WTC11 (cell line): ENCODE data around the gene RELCH. TPM values are rescaled to one million over a fixed set of nuclear protein-coding genes. Genes with fewer than 3 reads are reported as not detected.

Source experiments
- ATAC-seq: fragments of 200-7000 bp; cut with Tn5 transposase; 2 replicates; pipeline ENCODE4 v1.10.0; 2021; ENCODE audit warnings: mild to moderate bottlenecking, moderate library complexity
- CTCF ChIA-PET: fragments of 300-600 bp; sonication (Branson Sonifier 250); formaldehyde crosslinking; loops from one replicate; lab custom pipeline; 2021; ENCODE audit warnings: antibody characterized with exemption; lab: Charles Lee
- POLR2A ChIA-PET: fragments of 350-600 bp; sonication (Branson Sonifier 250); formaldehyde crosslinking; loops from one replicate; lab custom pipeline; 2021; ENCODE audit warnings: antibody characterized with exemption; lab: Charles Lee
- DNase-seq: peaks from one replicate; pipeline ENCODE4 v3.0.0; 2021; ENCODE audit warnings: low spot score
- H3K27ac Mint-ChIP-seq: 2 replicates; pipeline ENCODE4 v1.8.0; 2021; ENCODE audit warnings: mixed read lengths
- H3K27me3 Mint-ChIP-seq: 2 replicates; pipeline ENCODE4 v1.8.0; 2021; ENCODE audit warnings: low read depth, mild to moderate bottlenecking, moderate library complexity, mixed read lengths
- H3K36me3 Mint-ChIP-seq: 2 replicates; pipeline ENCODE4 v1.8.0; 2021; ENCODE audit warnings: mixed read lengths
- H3K4me1 Mint-ChIP-seq: 2 replicates; pipeline ENCODE4 v1.8.0; 2022; ENCODE audit warnings: mixed read lengths
- H3K4me3 Mint-ChIP-seq: 2 replicates; pipeline ENCODE4 v1.8.0; 2021; ENCODE audit warnings: mild to moderate bottlenecking, moderate library complexity, mixed read lengths
- H3K9me3 Mint-ChIP-seq: 2 replicates; pipeline ENCODE4 v1.8.0; 2021; ENCODE audit warnings: mixed read lengths
- CREB1 ChIP-seq: sonication (generic); formaldehyde crosslinking; IDR thresholded peaks from 2 replicates; pipeline ENCODE4 v1.8.0; 2023; ENCODE audit warnings: mild to moderate bottlenecking, missing genetic modification reagents
- CREM ChIP-seq: sonication (generic); formaldehyde crosslinking; IDR thresholded peaks from 2 replicates; pipeline ENCODE4 v1.8.1; 2022; ENCODE audit warnings: mild to moderate bottlenecking, missing genetic modification reagents, moderate library complexity
- ESRRA ChIP-seq: sonication (generic); formaldehyde crosslinking; IDR thresholded peaks from 2 replicates; pipeline ENCODE4 v1.8.1; 2022; ENCODE audit warnings: mild to moderate bottlenecking, missing genetic modification reagents, borderline replicate concordance
- FOXP1 ChIP-seq: sonication (generic); formaldehyde crosslinking; IDR thresholded peaks from 2 replicates; pipeline ENCODE4 v1.8.0; 2022; ENCODE audit warnings: missing genetic modification reagents, mild to moderate bottlenecking, moderate library complexity, borderline replicate concordance
- KAT7 ChIP-seq: sonication (generic); formaldehyde crosslinking; IDR thresholded peaks from 2 replicates; pipeline ENCODE4 v1.8.1; 2023; ENCODE audit warnings: missing genetic modification reagents, mild to moderate bottlenecking, borderline replicate concordance
- NR3C1 ChIP-seq: sonication (generic); formaldehyde crosslinking; conservative IDR thresholded peaks from 2 replicates; pipeline ENCODE4 v1.8.1; 2023; ENCODE audit warnings: low read depth, mild to moderate bottlenecking, missing genetic modification reagents
- PRRX2 ChIP-seq: fragments of 250-450 bp; sonication (Bioruptor Pico); IDR thresholded peaks from 2 replicates; pipeline ENCODE4 v1.8.0; 2021; ENCODE audit warnings: mild to moderate bottlenecking
- SOX15 ChIP-seq: fragments of 250-450 bp; sonication (Bioruptor Pico); IDR thresholded peaks from 2 replicates; pipeline ENCODE4 v1.9.0; 2021; ENCODE audit warnings: mild to moderate bottlenecking
- ZBTB21 ChIP-seq: sonication (generic); formaldehyde crosslinking; IDR thresholded peaks from 2 replicates; pipeline ENCODE4 v1.8.1; 2023; ENCODE audit warnings: mild to moderate bottlenecking, missing genetic modification reagents, borderline replicate concordance
- ZNF138 ChIP-seq: sonication (generic); formaldehyde crosslinking; conservative IDR thresholded peaks from 2 replicates; pipeline ENCODE4 v1.8.1; 2022; ENCODE audit warnings: mild to moderate bottlenecking, moderate library complexity, missing genetic modification reagents
- ZNF219 ChIP-seq: sonication (generic); formaldehyde crosslinking; IDR thresholded peaks from 2 replicates; pipeline ENCODE4 v1.8.0; 2023; ENCODE audit warnings: missing genetic modification reagents, mild to moderate bottlenecking, borderline replicate concordance
- ZNF263 ChIP-seq: sonication (generic); formaldehyde crosslinking; IDR thresholded peaks from 2 replicates; pipeline ENCODE4 v1.8.1; 2022; ENCODE audit warnings: low read depth, mild to moderate bottlenecking, moderate library complexity, missing genetic modification reagents
- total RNA-seq: library from RNA; stranded (reverse); gene quantifications from 3 replicates; pipeline ENCODE4 v1.2.3, GENCODE V29; 2021
- TF ChIP-seq, protein P1 (sequence below): sonication (generic); formaldehyde crosslinking; IDR thresholded peaks from 2 replicates; pipeline ENCODE4 v1.8.1; 2023; ENCODE audit warnings: mild to moderate bottlenecking, missing genetic modification reagents, moderate library complexity
- TF ChIP-seq, protein P2 (sequence below): sonication (generic); formaldehyde crosslinking; IDR thresholded peaks from 2 replicates; pipeline ENCODE4 v1.8.0; 2023; ENCODE audit warnings: missing genetic modification reagents, mild to moderate bottlenecking, borderline replicate concordance
- TF ChIP-seq, protein P3 (sequence below): sonication (generic); formaldehyde crosslinking; IDR thresholded peaks from 2 replicates; pipeline ENCODE4 v1.8.0; 2023; ENCODE audit warnings: mild to moderate bottlenecking, missing genetic modification reagents
- TF ChIP-seq, protein P4 (sequence below): sonication (generic); formaldehyde crosslinking; IDR thresholded peaks from 2 replicates; pipeline ENCODE4 v1.8.0; 2023; ENCODE audit warnings: missing genetic modification reagents
- TF ChIP-seq, protein P5 (sequence below): sonication (generic); formaldehyde crosslinking; IDR thresholded peaks from 2 replicates; pipeline ENCODE4 v1.8.1; 2023; ENCODE audit warnings: mild to moderate bottlenecking, moderate library complexity, missing genetic modification reagents

Gene RELCH
- total RNA-seq, 1 experiment from 2014 or later = 30.2 TPM

DNA sequence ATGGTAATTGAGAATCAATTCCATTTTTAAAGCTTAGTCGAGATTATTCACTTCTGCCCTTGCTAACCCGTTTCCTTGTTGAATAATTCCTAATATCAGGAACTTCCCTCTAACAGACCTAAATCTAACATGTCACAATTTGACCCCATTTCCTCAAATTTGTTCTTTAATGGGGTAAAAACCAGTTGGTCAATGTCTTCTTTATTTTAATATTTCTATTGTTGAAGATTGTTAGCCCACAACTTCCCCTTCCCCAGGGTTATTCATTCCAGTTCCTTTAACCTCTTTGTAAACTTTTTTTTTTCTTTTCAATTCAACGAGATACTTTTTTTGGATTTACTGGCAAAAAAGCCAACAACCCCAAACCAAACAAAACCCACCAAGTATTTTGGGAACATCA is 145.4 kb downstream of the RELCH start:
- H3K27me3 Mint-ChIP-seq = peaks cover 10% of the 10 kb centered on the region

DNA sequence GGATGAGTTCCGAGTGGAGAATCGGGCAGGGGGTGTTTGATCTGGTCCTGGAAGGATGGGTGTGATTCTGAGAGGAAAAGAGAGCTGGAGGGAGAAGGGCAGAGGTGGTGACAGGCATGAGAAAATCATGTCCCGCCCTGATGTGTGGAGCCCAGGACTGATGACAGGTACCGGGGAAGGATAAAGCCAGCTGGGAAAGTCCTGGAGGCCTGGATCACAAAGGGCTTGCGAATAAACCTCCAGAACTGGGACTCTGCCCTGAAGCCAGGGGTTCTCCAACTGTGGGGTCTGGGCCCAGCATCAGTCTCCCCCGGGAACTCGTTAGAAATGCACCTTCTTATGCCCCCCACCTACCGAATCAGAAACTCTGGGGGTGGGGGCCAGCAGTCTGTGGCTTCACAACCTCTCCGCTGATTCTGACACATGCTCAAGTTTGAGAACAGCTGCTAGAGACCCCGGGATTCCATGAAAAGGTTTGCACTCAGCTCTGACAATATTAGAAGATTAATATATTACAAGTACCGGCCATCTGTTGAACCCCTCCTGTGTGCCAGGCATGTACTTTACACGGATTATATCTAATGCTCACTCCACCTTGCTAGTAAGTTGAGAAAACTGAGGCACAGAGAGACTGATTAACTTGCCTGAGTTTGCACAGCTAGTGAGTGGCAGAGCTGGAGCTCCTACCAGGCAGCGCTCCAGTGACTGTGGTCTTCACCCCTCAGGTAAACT is 146.1 kb downstream of the RELCH start:
- CTCF ChIA-PET = interaction anchor here (2.2 kb wide), 1 partner anchor 9 kb away, joined by 7 read pairs; the partner anchor contains the start of gene TNFRSF11A
- ATAC-seq (no peak), DNase-seq (no peak)
- H3K4me1 Mint-ChIP-seq = peaks cover 35% of the 10 kb centered on the region
- no peak overlapping the region for H3K27ac Mint-ChIP-seq
- H3K9me3 Mint-ChIP-seq = no peaks in the 10 kb centered on the region
- H3K4me3 Mint-ChIP-seq = no peak overlapping the region
- peaks cover 3% of the 10 kb centered on the region for H3K27me3 Mint-ChIP-seq
- POLR2A ChIA-PET = interaction anchor here (0.7 kb wide), 1 partner anchor 13 kb away, joined by 3 read pairs; no protein-coding TSS in a partner anchor
- no peaks in the 10 kb centered on the region for H3K36me3 Mint-ChIP-seq
- TF ChIP-seq ZBTB21 (CRISPR knock-in tag) (no peak), KAT7 (CRISPR knock-in tag) (no peak), CREM (CRISPR knock-in tag) (no peak), ZNF138 (CRISPR knock-in tag) (no peak), ZNF219 (CRISPR knock-in tag) (no peak), ESRRA (CRISPR knock-in tag) (no peak), FOXP1 (CRISPR knock-in tag) (no peak)
- TF ChIP-seq, protein P1, sequence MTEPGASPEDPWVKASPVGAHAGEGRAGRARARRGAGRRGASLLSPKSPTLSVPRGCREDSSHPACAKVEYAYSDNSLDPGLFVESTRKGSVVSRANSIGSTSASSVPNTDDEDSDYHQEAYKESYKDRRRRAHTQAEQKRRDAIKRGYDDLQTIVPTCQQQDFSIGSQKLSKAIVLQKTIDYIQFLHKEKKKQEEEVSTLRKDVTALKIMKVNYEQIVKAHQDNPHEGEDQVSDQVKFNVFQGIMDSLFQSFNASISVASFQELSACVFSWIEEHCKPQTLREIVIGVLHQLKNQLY = no peak
- TF ChIP-seq, protein P2, sequence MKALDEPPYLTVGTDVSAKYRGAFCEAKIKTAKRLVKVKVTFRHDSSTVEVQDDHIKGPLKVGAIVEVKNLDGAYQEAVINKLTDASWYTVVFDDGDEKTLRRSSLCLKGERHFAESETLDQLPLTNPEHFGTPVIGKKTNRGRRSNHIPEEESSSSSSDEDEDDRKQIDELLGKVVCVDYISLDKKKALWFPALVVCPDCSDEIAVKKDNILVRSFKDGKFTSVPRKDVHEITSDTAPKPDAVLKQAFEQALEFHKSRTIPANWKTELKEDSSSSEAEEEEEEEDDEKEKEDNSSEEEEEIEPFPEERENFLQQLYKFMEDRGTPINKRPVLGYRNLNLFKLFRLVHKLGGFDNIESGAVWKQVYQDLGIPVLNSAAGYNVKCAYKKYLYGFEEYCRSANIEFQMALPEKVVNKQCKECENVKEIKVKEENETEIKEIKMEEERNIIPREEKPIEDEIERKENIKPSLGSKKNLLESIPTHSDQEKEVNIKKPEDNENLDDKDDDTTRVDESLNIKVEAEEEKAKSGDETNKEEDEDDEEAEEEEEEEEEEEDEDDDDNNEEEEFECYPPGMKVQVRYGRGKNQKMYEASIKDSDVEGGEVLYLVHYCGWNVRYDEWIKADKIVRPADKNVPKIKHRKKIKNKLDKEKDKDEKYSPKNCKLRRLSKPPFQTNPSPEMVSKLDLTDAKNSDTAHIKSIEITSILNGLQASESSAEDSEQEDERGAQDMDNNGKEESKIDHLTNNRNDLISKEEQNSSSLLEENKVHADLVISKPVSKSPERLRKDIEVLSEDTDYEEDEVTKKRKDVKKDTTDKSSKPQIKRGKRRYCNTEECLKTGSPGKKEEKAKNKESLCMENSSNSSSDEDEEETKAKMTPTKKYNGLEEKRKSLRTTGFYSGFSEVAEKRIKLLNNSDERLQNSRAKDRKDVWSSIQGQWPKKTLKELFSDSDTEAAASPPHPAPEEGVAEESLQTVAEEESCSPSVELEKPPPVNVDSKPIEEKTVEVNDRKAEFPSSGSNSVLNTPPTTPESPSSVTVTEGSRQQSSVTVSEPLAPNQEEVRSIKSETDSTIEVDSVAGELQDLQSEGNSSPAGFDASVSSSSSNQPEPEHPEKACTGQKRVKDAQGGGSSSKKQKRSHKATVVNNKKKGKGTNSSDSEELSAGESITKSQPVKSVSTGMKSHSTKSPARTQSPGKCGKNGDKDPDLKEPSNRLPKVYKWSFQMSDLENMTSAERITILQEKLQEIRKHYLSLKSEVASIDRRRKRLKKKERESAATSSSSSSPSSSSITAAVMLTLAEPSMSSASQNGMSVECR = no peak
- TF ChIP-seq, protein P3, sequence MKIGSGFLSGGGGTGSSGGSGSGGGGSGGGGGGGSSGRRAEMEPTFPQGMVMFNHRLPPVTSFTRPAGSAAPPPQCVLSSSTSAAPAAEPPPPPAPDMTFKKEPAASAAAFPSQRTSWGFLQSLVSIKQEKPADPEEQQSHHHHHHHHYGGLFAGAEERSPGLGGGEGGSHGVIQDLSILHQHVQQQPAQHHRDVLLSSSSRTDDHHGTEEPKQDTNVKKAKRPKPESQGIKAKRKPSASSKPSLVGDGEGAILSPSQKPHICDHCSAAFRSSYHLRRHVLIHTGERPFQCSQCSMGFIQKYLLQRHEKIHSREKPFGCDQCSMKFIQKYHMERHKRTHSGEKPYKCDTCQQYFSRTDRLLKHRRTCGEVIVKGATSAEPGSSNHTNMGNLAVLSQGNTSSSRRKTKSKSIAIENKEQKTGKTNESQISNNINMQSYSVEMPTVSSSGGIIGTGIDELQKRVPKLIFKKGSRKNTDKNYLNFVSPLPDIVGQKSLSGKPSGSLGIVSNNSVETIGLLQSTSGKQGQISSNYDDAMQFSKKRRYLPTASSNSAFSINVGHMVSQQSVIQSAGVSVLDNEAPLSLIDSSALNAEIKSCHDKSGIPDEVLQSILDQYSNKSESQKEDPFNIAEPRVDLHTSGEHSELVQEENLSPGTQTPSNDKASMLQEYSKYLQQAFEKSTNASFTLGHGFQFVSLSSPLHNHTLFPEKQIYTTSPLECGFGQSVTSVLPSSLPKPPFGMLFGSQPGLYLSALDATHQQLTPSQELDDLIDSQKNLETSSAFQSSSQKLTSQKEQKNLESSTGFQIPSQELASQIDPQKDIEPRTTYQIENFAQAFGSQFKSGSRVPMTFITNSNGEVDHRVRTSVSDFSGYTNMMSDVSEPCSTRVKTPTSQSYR (CRISPR knock-in tag) = no peak
- TF ChIP-seq, protein P4, sequence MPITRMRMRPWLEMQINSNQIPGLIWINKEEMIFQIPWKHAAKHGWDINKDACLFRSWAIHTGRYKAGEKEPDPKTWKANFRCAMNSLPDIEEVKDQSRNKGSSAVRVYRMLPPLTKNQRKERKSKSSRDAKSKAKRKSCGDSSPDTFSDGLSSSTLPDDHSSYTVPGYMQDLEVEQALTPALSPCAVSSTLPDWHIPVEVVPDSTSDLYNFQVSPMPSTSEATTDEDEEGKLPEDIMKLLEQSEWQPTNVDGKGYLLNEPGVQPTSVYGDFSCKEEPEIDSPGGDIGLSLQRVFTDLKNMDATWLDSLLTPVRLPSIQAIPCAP = no peak
- TF ChIP-seq, protein P5, sequence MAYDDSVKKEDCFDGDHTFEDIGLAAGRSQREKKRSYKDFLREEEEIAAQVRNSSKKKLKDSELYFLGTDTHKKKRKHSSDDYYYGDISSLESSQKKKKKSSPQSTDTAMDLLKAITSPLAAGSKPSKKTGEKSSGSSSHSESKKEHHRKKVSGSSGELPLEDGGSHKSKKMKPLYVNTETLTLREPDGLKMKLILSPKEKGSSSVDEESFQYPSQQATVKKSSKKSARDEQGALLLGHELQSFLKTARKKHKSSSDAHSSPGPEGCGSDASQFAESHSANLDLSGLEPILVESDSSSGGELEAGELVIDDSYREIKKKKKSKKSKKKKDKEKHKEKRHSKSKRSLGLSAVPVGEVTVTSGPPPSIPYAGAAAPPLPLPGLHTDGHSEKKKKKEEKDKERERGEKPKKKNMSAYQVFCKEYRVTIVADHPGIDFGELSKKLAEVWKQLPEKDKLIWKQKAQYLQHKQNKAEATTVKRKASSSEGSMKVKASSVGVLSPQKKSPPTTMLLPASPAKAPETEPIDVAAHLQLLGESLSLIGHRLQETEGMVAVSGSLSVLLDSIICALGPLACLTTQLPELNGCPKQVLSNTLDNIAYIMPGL (CRISPR knock-in tag) = no peak

More for the DNA sequence above, 145.4 kb downstream of the RELCH start:
- H3K4me1 Mint-ChIP-seq = peaks cover 31% of the 10 kb centered on the region
- no peak for DNase-seq
- no peak overlapping the region for H3K27ac Mint-ChIP-seq
- no peaks in the 10 kb centered on the region for H3K36me3 Mint-ChIP-seq
- ATAC-seq = no peak
- no peaks in the 10 kb centered on the region for H3K9me3 Mint-ChIP-seq
- ChIA-PET POLR2A (no interaction called here), CTCF (no interaction called here)
- no peak overlapping the region for H3K4me3 Mint-ChIP-seq
- TF ChIP-seq, protein P2 = no peak
- TF ChIP-seq PRRX2 (no peak), NR3C1 (CRISPR knock-in tag) (no peak), CREB1 (CRISPR knock-in tag) (no peak), ZNF263 (CRISPR knock-in tag) (no peak), FOXP1 (CRISPR knock-in tag) (no peak), SOX15 (CRISPR knock-in tag) (no peak)
